SKM-1 (cell line): ENCODE results near the gene LRRC26.
A peak's percentile ranks its signal among the peaks of the same experiment; 100 is the strongest.

ENCODE experiments used
- DNase-seq: peaks from one replicate; lab custom pipeline; 2025; ENCODE audit not compliant: unreplicated experiment; lab: John Stamatoyannopoulos, UW

LRRC26 gene

GRCh38 chr9:137199411-137200121, 29.7 kb upstream of the LRRC26 start:
- no peak for DNase-seq

DNA sequence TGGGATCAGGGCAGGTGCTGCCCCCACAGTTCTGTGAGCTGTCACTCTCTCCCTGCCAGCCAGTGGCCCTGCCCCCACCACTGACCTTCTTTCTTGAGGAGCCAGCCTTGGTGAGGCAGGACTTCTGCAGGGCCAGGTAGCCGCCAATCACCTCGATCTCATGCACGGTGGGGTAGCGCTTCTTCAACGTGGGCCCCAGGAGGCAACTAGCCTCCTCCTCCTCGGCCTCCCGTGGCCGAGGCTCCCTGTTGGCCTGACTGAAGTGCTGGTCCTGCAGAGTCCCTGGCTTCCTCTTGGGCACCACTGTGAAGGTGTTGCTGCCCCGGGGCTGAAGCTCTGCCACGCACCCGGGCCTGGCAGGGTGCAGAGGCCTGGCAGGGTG, 29.0 kb upstream of the LRRC26 start:
- DNase-seq, result no peak

- DNase-seq, result no peak
Measured at GRCh38 chr9:137198051-137198901, 28.4 kb upstream of the LRRC26 start.

DNA sequence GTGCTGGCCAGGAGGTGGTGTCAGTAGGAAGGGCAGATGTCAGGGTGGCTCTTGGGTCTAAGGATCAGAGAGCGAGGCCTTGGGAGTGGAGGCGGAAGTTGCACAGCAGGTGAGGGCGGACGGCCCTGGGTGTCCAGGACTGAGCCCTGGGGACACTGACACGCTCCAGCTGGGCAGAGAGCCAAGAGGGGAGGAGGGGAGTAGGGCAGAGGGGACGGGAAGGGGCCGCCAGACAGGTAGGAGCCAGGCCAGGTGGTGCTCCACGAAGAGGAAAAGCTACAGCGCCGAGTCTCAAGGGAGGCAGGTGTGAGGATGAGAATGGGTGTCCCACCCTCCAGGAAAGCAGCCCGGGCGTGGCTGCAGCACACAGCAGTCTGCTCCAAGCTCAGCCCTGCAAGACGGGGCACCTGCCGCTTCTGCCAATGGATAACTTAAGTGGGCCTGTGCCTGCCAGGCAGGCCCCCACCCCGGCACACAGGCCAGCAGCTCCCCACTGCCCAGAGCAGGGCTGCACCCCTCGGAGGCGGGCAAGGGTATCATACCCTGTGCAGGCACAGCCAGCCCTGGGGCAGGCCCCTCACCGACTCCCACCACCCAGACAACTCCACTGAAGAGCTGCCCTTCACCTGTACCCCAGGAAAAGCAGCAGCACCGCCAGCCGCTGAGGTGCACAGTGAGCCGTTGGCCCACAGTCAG, 25.8 kb upstream of the LRRC26 start:
- no peak for DNase-seq

GRCh38 chr9:137194909-137195308, 25.1 kb upstream of the LRRC26 start:
- DNase-seq, result no peak

GRCh38 chr9:137194388-137194787, 24.5 kb upstream of the LRRC26 start:
- DNase-seq, result no peak

- no peak for DNase-seq
Measured at GRCh38 chr9:137193771-137194170, 23.9 kb upstream of the LRRC26 start.

DNA sequence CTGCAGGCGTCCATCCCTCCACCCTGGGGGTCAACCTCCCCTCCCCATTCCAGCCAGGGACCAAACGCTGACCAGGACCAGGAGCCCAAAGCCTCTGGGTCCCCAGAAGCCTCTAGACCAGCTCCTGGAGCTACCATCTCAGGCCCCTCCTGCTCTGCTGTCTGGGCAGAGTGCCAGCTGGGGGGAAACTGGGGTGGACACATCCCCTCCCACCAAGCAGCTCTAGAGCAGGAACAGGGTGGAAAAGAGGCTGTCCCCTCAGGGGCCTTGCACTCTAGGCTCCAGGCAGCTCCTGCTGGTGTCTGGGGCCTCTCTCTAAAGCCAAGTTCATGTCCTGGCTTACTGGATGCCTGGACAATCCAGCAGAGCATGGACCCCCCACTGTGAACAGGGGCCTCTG, 23.0 kb upstream of the LRRC26 start:
- no peak for DNase-seq

- DNase-seq, result no peak
Measured at GRCh38 chr9:137192448-137192780, 22.6 kb upstream of the LRRC26 start.

GRCh38 chr9:137191691-137192447, 22.0 kb upstream of the LRRC26 start:
- DNase-seq, result no peak

GRCh38 chr9:137191245-137191644, 21.4 kb upstream of the LRRC26 start:
- DNase-seq, result no peak

- no peak for DNase-seq
Measured at GRCh38 chr9:137190315-137190856, 20.5 kb upstream of the LRRC26 start.

DNA sequence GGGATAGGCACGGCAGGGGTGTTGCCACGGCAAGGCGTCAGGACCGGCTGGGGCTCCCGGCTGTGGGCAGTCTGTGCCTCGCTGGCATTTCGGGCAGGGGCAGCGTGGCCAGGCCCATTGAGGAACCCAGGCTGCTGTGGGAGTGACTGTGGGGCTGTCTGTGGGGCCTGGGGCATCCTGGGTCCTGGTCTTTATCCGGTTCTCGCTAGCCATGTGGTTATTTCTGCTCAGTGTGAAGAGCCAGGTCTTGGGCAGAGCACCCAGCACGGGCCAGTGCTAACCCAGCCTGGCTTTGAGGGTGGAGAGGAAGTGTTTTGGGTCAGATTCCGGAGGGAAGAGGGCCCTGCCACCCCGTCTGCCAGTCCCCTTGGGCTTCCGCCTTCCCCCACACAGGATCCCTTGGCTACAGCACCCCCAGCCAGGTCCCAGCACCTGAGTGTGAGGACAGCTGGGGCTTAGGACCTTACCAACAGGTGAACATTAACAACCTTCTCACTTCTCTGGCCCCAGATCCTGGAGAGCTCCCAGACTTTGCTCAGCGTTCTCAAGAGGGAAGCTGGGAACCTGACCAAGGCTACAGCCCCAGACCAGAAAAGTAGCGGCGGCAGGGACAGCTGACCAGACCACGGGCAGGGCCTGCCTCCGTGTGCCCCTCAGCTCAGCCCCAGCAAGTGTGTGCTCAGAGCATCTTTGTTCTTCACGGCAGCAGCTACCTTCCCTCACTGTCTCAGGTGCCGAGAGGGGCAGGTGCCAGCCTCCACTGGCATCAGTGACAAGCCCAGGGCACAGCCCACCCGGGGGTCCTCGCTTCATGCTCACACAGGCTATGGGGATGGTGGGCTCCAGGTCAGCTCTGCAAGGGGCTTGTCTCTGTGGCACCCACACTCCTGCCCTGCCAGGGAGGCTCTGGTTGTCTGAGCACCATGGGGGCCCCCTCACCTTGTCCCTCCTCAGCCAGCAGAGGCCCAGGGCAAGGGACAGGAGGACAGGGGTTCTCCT, 19.7 kb upstream of the LRRC26 start:
- DNase-seq, result no peak

- peak; percentile 87 for DNase-seq
Measured at GRCh38 chr9:137188490-137189296, 18.8 kb upstream of the LRRC26 start, which contains the start of the genes ANAPC2 and SSNA1. Gene ANAPC2 (minus strand): TSS chr9:137188560. CDS start chr9:137188532, 28 bp downstream. Gene SSNA1 (plus strand): TSS chr9:137188676. CDS start chr9:137188727, 51 bp downstream.

DNA sequence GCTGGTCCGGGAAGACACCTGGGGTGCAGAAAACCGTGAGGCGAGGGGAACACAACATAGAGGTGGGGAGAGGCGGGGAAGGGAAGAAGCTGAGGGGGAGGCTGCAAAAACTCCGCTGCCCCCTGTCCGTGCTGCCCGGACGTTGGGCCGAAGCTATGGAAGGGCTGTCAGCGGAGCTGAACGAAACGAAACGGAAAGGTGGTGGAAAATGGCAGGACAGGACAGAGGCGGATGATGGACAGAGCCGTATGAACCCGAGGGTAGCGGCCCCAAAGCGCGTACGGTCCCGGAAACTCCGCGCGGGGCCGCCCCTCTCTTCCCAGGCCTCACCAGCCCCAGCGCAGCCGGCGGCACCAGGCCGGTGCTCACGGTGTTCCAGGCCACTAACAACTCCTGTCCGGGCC, 18.2 kb upstream of the LRRC26 start:
- no peak for DNase-seq

DNA sequence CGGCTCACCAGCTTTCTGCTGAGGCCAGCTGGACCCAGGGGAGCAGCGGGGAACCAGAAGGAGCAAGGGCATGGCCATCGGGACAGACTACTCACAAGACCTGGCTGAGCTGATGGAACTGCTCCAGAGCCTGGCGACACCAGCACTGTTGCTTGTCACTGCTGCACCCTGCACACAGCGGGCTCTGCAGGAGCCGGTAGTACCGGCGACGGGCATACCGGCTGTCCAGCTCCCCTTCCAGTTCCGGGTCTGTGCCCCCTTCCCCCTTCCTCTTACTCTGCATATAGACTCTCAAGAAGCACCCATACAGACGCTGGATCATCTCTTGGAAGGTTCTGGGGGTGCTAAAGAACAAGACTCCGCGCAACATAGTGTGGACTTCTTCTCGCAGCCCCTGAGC, 17.5 kb upstream of the LRRC26 start:
- DNase-seq, result no peak

GRCh38 chr9:137186385-137186784, 16.5 kb upstream of the LRRC26 start:
- DNase-seq, result no peak

- no peak for DNase-seq
Measured at GRCh38 chr9:137185921-137186320, 16.1 kb upstream of the LRRC26 start.
